ENCODE results near the gene PAXX.

- no peak for TF ChIP-seq CTCF (IDR thresholded peaks at IDR 0.05)
- TF ChIP-seq POLR2A (IDR thresholded peaks at IDR 0.05), result no peak
Observed at GRCh38 chr9:137001857-137002645, 9.8 kb downstream of the PAXX start.

Measured in body of pancreas (tissue), 4 donors.